ENCODE results near the gene AHRR. TPM values are rescaled to one million over a fixed set of nuclear protein-coding genes. Genes with fewer than 3 reads are reported as not detected.

Gene AHRR
- total and polyA plus RNA-seq, 9 of the 15 experiments (the other 6 are each of a cell fraction or from before 2014, with no cell fraction given), result 0.06 to 1.6 (median 0.75) TPM; not detected in 1

DNA sequence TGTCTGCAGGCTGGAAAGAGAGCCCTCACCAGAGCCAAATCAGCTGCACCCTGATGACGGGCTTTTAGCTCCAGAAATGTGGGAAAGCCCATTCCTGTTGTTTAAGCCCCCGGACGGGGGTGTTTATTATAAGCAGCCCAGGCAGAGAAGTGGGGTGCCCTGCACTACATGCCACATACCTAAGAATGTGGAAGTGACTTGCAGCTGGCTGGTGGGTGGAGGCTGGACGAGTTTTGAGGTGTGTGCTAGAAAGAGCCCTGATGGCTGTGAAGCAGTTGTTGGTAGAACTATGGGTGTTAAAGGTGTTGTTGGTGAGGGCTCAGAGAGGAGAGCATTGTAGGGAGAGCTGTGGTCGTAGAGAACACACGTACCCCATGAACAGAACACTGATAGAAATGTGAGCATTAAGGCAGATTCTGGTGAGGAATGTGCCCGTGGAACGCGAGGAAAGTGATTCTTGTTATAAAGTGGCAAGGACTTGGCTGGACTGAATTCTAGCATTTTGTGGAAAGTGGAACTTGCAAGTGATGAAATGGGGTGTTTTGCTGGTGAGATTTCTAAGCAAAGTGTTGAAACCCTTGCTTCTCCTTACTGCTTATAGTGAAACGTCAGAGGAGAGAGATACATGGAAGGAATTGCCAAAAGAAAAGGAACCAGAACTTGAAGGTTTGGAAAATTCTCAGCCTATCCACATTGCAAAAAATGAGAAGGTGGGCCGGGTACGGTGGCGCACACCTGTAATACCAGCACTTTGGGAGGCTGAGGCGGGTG is 38.9 kb downstream of the AHRR start (continued):
- no peak for TF ChIP-seq ZC3H8 (IDR thresholded peaks at IDR 0.05)
- TF ChIP-seq RAD51 (IDR thresholded peaks at IDR 0.05; ENCODE audit: borderline replicate concordance, low read depth), result no peak
- no peak for TF ChIP-seq SMC3 (conservative IDR thresholded peaks at IDR 0.05; ENCODE audit: insufficient read depth, low read depth, low read length)
- TF ChIP-seq ZFX (CRISPR knock-in tag; IDR thresholded peaks at IDR 0.05), result no peak
- TF ChIP-seq ZBTB26 (CRISPR knock-in tag; IDR thresholded peaks at IDR 0.05), result no peak
- TF ChIP-seq SIN3A (IDR thresholded peaks at IDR 0.05; ENCODE audit: borderline replicate concordance in 2 of 2, control insufficient read depth in 1 of 2, low read depth in 2 of 2, low read length in 2 of 2), result no peak
- TF ChIP-seq PTTG1 (tag; IDR thresholded peaks at IDR 0.05; ENCODE audit: low read depth), result no peak
- no peak for TF ChIP-seq ARID3A (IDR thresholded peaks at IDR 0.05; ENCODE audit: borderline replicate concordance, low read depth, low read length)
- no peak for TF ChIP-seq ID3 (CRISPR knock-in tag; IDR thresholded peaks at IDR 0.05)
- no peak for TF ChIP-seq ID3 (tag; IDR thresholded peaks at IDR 0.05)
- no peak for TF ChIP-seq FOS (IDR thresholded peaks at IDR 0.05; ENCODE audit: extremely low read depth, insufficient read length)
- TF ChIP-seq, protein P1, sequence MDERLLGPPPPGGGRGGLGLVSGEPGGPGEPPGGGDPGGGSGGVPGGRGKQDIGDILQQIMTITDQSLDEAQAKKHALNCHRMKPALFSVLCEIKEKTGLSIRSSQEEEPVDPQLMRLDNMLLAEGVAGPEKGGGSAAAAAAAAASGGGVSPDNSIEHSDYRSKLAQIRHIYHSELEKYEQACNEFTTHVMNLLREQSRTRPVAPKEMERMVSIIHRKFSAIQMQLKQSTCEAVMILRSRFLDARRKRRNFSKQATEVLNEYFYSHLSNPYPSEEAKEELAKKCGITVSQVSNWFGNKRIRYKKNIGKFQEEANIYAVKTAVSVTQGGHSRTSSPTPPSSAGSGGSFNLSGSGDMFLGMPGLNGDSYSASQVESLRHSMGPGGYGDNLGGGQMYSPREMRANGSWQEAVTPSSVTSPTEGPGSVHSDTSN (CRISPR knock-in tag; IDR thresholded peaks at IDR 0.05; ENCODE audit: low read depth), result no peak
- TF ChIP-seq, protein P1 (tag; conservative IDR thresholded peaks at IDR 0.05; ENCODE audit: low read depth), result no peak
- no peak for TF ChIP-seq ZNF274 (IDR thresholded peaks at IDR 0.05; ENCODE audit: borderline replicate concordance, low read depth, low read length)
